ENCODE results near the gene KIF6. TPM values are rescaled to one million over a fixed set of nuclear protein-coding genes. Genes with fewer than 3 reads are reported as not detected.
A peak's percentile ranks its signal among the peaks of the same experiment; 100 is the strongest.

KIF6 gene
- total RNA-seq, 6 experiments from 2014 or later = not detected

- Mint-ChIP-seq H3K4me1 (ENCODE audit: low read depth) (no peaks in the 10 kb centered on the region), H3K9me3 (no peaks in the 10 kb centered on the region), H3K36me3 (ENCODE audit: low read depth) (no peaks in the 10 kb centered on the region), H3K27me3 (ENCODE audit: insufficient read depth) (peaks cover 22% of the 10 kb centered on the region), H3K4me3 (no peak overlapping the region), H3K27ac (no peak overlapping the region)
- TF ChIP-seq CTCF (IDR thresholded peaks at IDR 0.05) = no peak
- DNase-seq = no peak
These were observed 412.2 kb downstream of the KIF6 start for GRCh38 chr6:39312912-39313525.

GRCh38 chr6:39310542-39310941 is 414.7 kb downstream of the KIF6 start:
- Mint-ChIP-seq H3K27me3 (ENCODE audit: insufficient read depth) (peaks cover 22% of the 10 kb centered on the region), H3K36me3 (ENCODE audit: low read depth) (no peaks in the 10 kb centered on the region), H3K4me3 (no peak overlapping the region), H3K27ac (no peak overlapping the region), H3K4me1 (ENCODE audit: low read depth) (no peaks in the 10 kb centered on the region), H3K9me3 (no peaks in the 10 kb centered on the region)
- no peak for TF ChIP-seq CTCF (IDR thresholded peaks at IDR 0.05)
- no peak for DNase-seq

- Mint-ChIP-seq H3K27ac (no peak overlapping the region), H3K4me1 (ENCODE audit: low read depth) (no peaks in the 10 kb centered on the region), H3K9me3 (no peaks in the 10 kb centered on the region), H3K4me3 (no peak overlapping the region), H3K27me3 (ENCODE audit: insufficient read depth) (peaks cover 19% of the 10 kb centered on the region), H3K36me3 (ENCODE audit: low read depth) (no peaks in the 10 kb centered on the region)
- DNase-seq = peak; percentile 61
- peak; percentile 91 for TF ChIP-seq CTCF (IDR thresholded peaks at IDR 0.05)
These were observed 415.2 kb downstream of the KIF6 start for GRCh38 chr6:39309942-39310531.

GRCh38 chr6:39307462-39307861 is 417.7 kb downstream of the KIF6 start:
- no peak for TF ChIP-seq CTCF (IDR thresholded peaks at IDR 0.05)
- peaks cover 12% of the 10 kb centered on the region for H3K27me3 Mint-ChIP-seq (ENCODE audit: insufficient read depth)
- no peak overlapping the region for H3K27ac Mint-ChIP-seq

GRCh38 chr6:39304951-39305350 is 420.3 kb downstream of the KIF6 start:
- no peak for TF ChIP-seq CTCF (IDR thresholded peaks at IDR 0.05)
- Mint-ChIP-seq H3K4me3 (no peak overlapping the region), H3K27me3 (ENCODE audit: insufficient read depth) (peaks cover 11% of the 10 kb centered on the region), H3K4me1 (ENCODE audit: low read depth) (peaks cover 4% of the 10 kb centered on the region; the same call in 1 of the 2 replicates), H3K9me3 (no peaks in the 10 kb centered on the region), H3K27ac (no peak overlapping the region), H3K36me3 (ENCODE audit: low read depth) (no peaks in the 10 kb centered on the region)
- no peak for DNase-seq

More at GRCh38 chr6:39307462-39307861, 417.7 kb downstream of the KIF6 start:
- no peaks in the 10 kb centered on the region for H3K9me3 Mint-ChIP-seq
- no peak overlapping the region for H3K4me3 Mint-ChIP-seq
- no peaks in the 10 kb centered on the region for H3K36me3 Mint-ChIP-seq (ENCODE audit: low read depth)
- peaks cover 4% of the 10 kb centered on the region; the same call in 1 of the 2 replicates for H3K4me1 Mint-ChIP-seq (ENCODE audit: low read depth)
- DNase-seq = no peak

All from HFFc6 (cell line).